GM23338 (cell line): ENCODE results near the gene ATG2B. TPM values are rescaled to one million over a fixed set of nuclear protein-coding genes. Genes with fewer than 3 reads are reported as not detected.
A peak's percentile ranks its signal among the peaks of the same experiment; 100 is the strongest.

ENCODE experiments used
- ATAC-seq: fragments of 200-7000 bp; cut with Tn5 transposase; 3 replicates; pipeline ENCODE4 v1.9.1; 2020
- DNase-seq: peaks from one replicate; pipeline ENCODE4 v3.0.0-alpha.2; 2015; ENCODE audit warnings: low spot score
- H2AFZ ChIP-seq: fragments of 200-600 bp; sonication (generic); 2 replicates; pipeline ENCODE4 v1.8.0; 2016; ENCODE audit warnings: antibody characterized with exemption, mild to moderate bottlenecking, moderate library complexity
- H3F3A ChIP-seq: fragments of 200-600 bp; sonication (generic); replicated peaks from 2 replicates; pipeline ENCODE4 v1.8.0; 2017; ENCODE audit warnings: antibody characterized with exemption, mixed run types, low read depth
- H3K27ac ChIP-seq: fragments of 200-600 bp; sonication (generic); 2 replicates; pipeline ENCODE4 v1.6.1; 2016; ENCODE audit warnings: low read depth
- H3K27me3 ChIP-seq: fragments of 200-600 bp; sonication (generic); 2 replicates; pipeline ENCODE4 v1.8.0; 2016; ENCODE audit warnings: mild to moderate bottlenecking, mixed run types, moderate library complexity; ENCODE audit not compliant: insufficient read depth
- H3K36me3 ChIP-seq: fragments of 200-600 bp; sonication (generic); 2 replicates; pipeline ENCODE4 v1.8.0; 2016; ENCODE audit warnings: mild to moderate bottlenecking; ENCODE audit not compliant: insufficient read depth
- H3K4me1 ChIP-seq: fragments of 200-600 bp; sonication (generic); 2 replicates; pipeline ENCODE4 v1.8.0; 2016; ENCODE audit warnings: mild to moderate bottlenecking, moderate library complexity; ENCODE audit not compliant: insufficient read depth
- H3K4me2 ChIP-seq: fragments of 200-600 bp; sonication (generic); 2 replicates; pipeline ENCODE4 v1.7.1; 2017; ENCODE audit warnings: mixed run types
- H3K4me3 ChIP-seq: fragments of 200-600 bp; sonication (generic); 2 replicates; pipeline ENCODE4 v1.6.1; 2016; ENCODE audit warnings: mixed run types
- H3K79me2 ChIP-seq: fragments of 200-600 bp; sonication (generic); replicated peaks from 2 replicates; pipeline ENCODE4 v1.8.0; 2017; ENCODE audit warnings: mild to moderate bottlenecking; ENCODE audit not compliant: insufficient read depth
- H3K9me2 ChIP-seq: fragments of 200-600 bp; sonication (generic); 2 replicates; pipeline ENCODE4 v1.8.0; 2017; ENCODE audit not compliant: insufficient read depth
- H4K20me1 ChIP-seq: fragments of 200-600 bp; sonication (generic); replicated peaks from 2 replicates; pipeline ENCODE4 v1.8.0; 2017; ENCODE audit warnings: mild to moderate bottlenecking; ENCODE audit not compliant: insufficient read depth
- H3K27ac Mint-ChIP-seq: 2 replicates; pipeline ENCODE4 v1.8.0; 2020; ENCODE audit warnings: inconsistent platforms, mild to moderate bottlenecking, moderate library complexity, mixed read lengths
- H3K27me3 Mint-ChIP-seq: 3 replicates; pipeline ENCODE4 v1.8.0; 2022; ENCODE audit warnings: low read depth, mild to moderate bottlenecking, moderate library complexity, mixed read lengths, inconsistent platforms; ENCODE audit not compliant: insufficient read depth, poor library complexity
- H3K36me3 Mint-ChIP-seq: 3 replicates; pipeline ENCODE4 v1.8.0; 2021; ENCODE audit warnings: low read depth, mild to moderate bottlenecking, inconsistent platforms, moderate library complexity, mixed read lengths
- H3K4me1 Mint-ChIP-seq: 3 replicates; pipeline ENCODE4 v1.8.0; 2020; ENCODE audit warnings: mild to moderate bottlenecking, inconsistent platforms, mixed read lengths
- H3K4me3 Mint-ChIP-seq: 3 replicates; pipeline ENCODE4 v1.8.0; 2021; ENCODE audit warnings: moderate library complexity, mild to moderate bottlenecking, inconsistent platforms, mixed read lengths
- H3K9me3 Mint-ChIP-seq: 3 replicates; pipeline ENCODE4 v1.8.0; 2020; ENCODE audit warnings: moderate library complexity, mild to moderate bottlenecking, inconsistent platforms, mixed read lengths
- CREB1 ChIP-seq: fragments of 250-450 bp; sonication (Bioruptor Pico); IDR thresholded peaks from 2 replicates; pipeline ENCODE4 v1.5.0; 2020; ENCODE audit warnings: low read depth, mild to moderate bottlenecking, moderate library complexity
- JUNB ChIP-seq: IDR thresholded peaks from one replicate; pipeline ENCODE4 v1.6.1; 2016; ENCODE audit warnings: antibody characterized with exemption; ENCODE audit not compliant: unreplicated experiment
- NANOG ChIP-seq: IDR thresholded peaks from 2 replicates; pipeline ENCODE4 v1.6.1; 2016; ENCODE audit warnings: antibody characterized with exemption, borderline replicate concordance
- POLR2AphosphoS5 ChIP-seq: IDR thresholded peaks from 2 replicates; pipeline ENCODE4 v1.6.1; 2016; ENCODE audit warnings: antibody characterized with exemption, low read depth
- STAT1 ChIP-seq: IDR thresholded peaks from one replicate; pipeline ENCODE4 v1.6.1; 2016; ENCODE audit warnings: antibody characterized with exemption; ENCODE audit not compliant: unreplicated experiment
- ZNF114 ChIP-seq: fragments of 250-450 bp; sonication (Bioruptor Pico); IDR thresholded peaks from 2 replicates; pipeline ENCODE4 v1.5.0; 2020; ENCODE audit warnings: mild to moderate bottlenecking, moderate library complexity
- ZNF331 ChIP-seq: fragments of 250-450 bp; sonication (Bioruptor Pico); IDR thresholded peaks from 2 replicates; pipeline ENCODE4 v1.5.0; 2020; ENCODE audit warnings: low read depth, mild to moderate bottlenecking, moderate library complexity
- polyA plus RNA-seq: library from polyadenylated mRNA; unstranded; fragments of >200 nt; fragmentation: Nextera tagmentation; extraction: Ambion mirVana; gene quantifications from 2 replicates; pipeline ENCODE4 v1.2.1, GENCODE V29; 2016
- total RNA-seq: library from RNA; depleted of rRNA; stranded (reverse); fragments of >200 nt; shearing (Covaris generic); gene quantifications from 2 replicates; pipeline ENCODE4 v1.2.3, GENCODE V29; 2014
- TF ChIP-seq, protein P1 (sequence below), 2 experiments: fragments of 200-600 bp in 1 of 2; sonication (generic) in 1 of 2; conservative IDR thresholded peaks; 2 replicates each; pipeline versions ENCODE4 v1.5.1 to v1.6.1; 2016 to 2017; ENCODE audit warnings: antibody characterized with exemption in 2 of 2, low read depth in 2 of 2, mild to moderate bottlenecking in 2 of 2, moderate library complexity in 1 of 2

The ATG2B gene
- total and polyA plus RNA-seq, 2 experiments from 2014 or later = 3.8 to 15.4 TPM

DNA sequence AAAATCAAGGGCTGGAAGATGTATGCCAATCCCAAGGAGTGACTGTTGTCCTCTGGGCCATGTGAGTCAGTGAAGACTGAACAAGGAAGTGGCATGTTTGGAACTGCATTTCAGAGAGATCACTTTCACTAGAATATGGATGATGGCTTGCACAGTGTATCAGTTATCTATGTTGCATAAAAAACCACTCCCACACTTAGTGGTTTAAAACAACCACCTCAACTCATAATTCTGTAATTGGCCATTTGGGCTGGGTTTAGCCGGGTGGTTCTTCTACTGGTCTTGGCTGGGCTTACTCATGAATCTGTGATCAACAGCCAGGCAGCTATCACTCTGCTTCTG is 91.7 kb downstream of the ATG2B start:
- Histone ChIP-seq H3F3A (no peaks in the 10 kb centered on the region), H3K9me2 (peaks cover 3% of the 10 kb centered on the region; the same call in 1 of the 2 replicates), H3K4me2 (no peak overlapping the region), H3K4me1 (peaks cover 5% of the 10 kb centered on the region), H3K79me2 (no peaks in the 10 kb centered on the region), H3K4me3 (no peak overlapping the region), H4K20me1 (no peaks in the 10 kb centered on the region), H3K27ac (no peak overlapping the region), H2AFZ (no peak overlapping the region), H3K36me3 (no peaks in the 10 kb centered on the region), H3K27me3 (no peaks in the 10 kb centered on the region)
- H3K4me1 Mint-ChIP-seq = no peaks in the 10 kb centered on the region; the same call in 2 of the 3 replicates
- peaks cover 25% of the 10 kb centered on the region for H3K9me3 Mint-ChIP-seq
- H3K36me3 Mint-ChIP-seq = peaks cover 10% of the 10 kb centered on the region; the same call in 2 of the 3 replicates
- TF ChIP-seq JUNB = no peak
- peak; percentile 71 for TF ChIP-seq ZNF331 (CRISPR knock-in tag)
- H3K27ac Mint-ChIP-seq = no peak overlapping the region
- no peak for ATAC-seq
- peaks cover 8% of the 10 kb centered on the region for H3K27me3 Mint-ChIP-seq
- H3K4me3 Mint-ChIP-seq = no peak overlapping the region
- DNase-seq = no peak

DNA sequence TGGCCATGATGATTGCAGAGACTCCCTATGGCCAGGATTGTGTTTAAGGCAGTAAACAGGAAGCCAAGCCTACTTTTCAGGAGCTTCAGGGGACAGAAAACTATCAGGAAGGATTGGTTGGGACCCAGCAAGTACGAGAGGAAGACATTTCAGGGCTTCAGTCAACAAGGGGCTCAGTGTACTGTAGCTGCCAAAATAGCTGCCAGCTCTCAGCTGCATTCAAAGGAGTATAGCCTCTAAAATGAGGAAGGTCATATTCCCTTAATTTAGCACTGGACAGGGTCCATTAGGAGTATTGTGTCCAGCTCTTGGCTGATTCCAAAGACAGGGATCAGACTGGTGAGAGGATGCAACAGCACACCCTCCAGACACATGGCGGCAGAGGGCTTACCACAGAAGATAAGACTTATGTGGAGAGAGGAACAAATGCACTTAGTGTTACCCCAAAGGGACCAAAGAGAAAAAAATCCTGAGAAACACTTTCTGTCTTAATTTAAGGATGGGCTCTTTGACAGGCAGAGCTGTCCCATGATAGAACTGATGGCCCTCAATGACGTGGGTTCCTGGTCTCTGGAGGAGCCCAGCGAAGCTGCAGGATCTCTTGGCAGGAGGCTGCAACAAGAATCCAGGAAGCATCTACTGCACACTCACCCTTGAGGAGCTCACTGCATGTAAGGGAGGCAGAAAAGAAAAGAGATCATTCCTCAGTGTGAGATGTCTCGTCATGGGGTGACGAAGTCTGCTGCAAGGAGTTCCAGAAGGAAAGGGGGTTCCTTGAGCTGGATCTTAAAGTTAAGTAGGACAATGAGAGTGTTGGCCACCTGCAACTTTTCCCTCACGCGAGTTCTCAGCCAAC is 92.3 kb downstream of the ATG2B start:
- Mint-ChIP-seq H3K9me3 (peaks cover 25% of the 10 kb centered on the region), H3K36me3 (peaks cover 10% of the 10 kb centered on the region; the same call in 2 of the 3 replicates), H3K27ac (no peak overlapping the region), H3K4me3 (no peak overlapping the region), H3K27me3 (peaks cover 10% of the 10 kb centered on the region), H3K4me1 (no peaks in the 10 kb centered on the region; the same call in 2 of the 3 replicates)
- H3F3A ChIP-seq = no peaks in the 10 kb centered on the region
- no peak overlapping the region for H3K27ac ChIP-seq
- peaks cover 3% of the 10 kb centered on the region; the same call in 1 of the 2 replicates for H3K4me1 ChIP-seq
- no peak overlapping the region for H3K4me2 ChIP-seq
- ATAC-seq = no peak
- TF ChIP-seq, protein P1, sequence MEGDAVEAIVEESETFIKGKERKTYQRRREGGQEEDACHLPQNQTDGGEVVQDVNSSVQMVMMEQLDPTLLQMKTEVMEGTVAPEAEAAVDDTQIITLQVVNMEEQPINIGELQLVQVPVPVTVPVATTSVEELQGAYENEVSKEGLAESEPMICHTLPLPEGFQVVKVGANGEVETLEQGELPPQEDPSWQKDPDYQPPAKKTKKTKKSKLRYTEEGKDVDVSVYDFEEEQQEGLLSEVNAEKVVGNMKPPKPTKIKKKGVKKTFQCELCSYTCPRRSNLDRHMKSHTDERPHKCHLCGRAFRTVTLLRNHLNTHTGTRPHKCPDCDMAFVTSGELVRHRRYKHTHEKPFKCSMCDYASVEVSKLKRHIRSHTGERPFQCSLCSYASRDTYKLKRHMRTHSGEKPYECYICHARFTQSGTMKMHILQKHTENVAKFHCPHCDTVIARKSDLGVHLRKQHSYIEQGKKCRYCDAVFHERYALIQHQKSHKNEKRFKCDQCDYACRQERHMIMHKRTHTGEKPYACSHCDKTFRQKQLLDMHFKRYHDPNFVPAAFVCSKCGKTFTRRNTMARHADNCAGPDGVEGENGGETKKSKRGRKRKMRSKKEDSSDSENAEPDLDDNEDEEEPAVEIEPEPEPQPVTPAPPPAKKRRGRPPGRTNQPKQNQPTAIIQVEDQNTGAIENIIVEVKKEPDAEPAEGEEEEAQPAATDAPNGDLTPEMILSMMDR (conservative IDR thresholded peaks at IDR 0.05; ENCODE audit: low read depth in 2 of 2) = no peak
- TF ChIP-seq POLR2AphosphoS5 (no peak), STAT1 (no peak), ZNF331 (CRISPR knock-in tag) (no peak), ZNF114 (CRISPR knock-in tag) (no peak)
- no peaks in the 10 kb centered on the region for H3K36me3 ChIP-seq
- peaks cover 3% of the 10 kb centered on the region; the same call in 1 of the 2 replicates for H3K9me2 ChIP-seq
- H3K79me2 ChIP-seq = no peaks in the 10 kb centered on the region
- H4K20me1 ChIP-seq = no peaks in the 10 kb centered on the region
- no peak overlapping the region for H3K4me3 ChIP-seq
- DNase-seq = no peak
- H3K27me3 ChIP-seq = no peaks in the 10 kb centered on the region
- no peak overlapping the region for H2AFZ ChIP-seq

DNA sequence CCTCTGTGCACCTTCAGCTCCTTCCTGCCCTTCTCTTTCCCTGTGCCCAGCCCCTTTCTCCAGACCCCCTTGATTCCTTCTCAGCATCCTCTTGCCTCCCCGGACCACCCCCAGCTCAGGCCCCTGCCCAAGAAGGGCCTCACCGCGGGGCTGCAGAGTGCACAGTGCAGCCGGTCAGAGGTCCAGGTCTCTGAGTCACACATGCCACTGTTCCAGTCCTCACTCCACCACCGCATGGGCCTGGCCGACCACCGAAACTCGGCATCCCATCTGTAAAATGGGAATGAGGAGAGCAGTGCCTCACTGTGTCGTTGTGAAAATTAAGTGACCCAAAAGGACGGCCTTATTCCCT is 93.8 kb downstream of the ATG2B start:
- H4K20me1 ChIP-seq = no peaks in the 10 kb centered on the region
- H3K79me2 ChIP-seq = no peaks in the 10 kb centered on the region
- H3K4me1 Mint-ChIP-seq = no peaks in the 10 kb centered on the region
- no peak overlapping the region for H3K4me2 ChIP-seq
- H3K9me3 Mint-ChIP-seq = peaks cover 25% of the 10 kb centered on the region
- H3K27ac ChIP-seq = no peak overlapping the region
- no peak for ATAC-seq
- peak overlapping the region; percentile 31; the same call in 1 of the 2 replicates for H3K27ac Mint-ChIP-seq
- no peaks in the 10 kb centered on the region for H3K27me3 ChIP-seq
- H3K4me3 Mint-ChIP-seq = no peak overlapping the region
- H3K27me3 Mint-ChIP-seq = peaks cover 16% of the 10 kb centered on the region
- no peaks in the 10 kb centered on the region for H3K4me1 ChIP-seq
- H3K36me3 Mint-ChIP-seq = peaks cover 10% of the 10 kb centered on the region; the same call in 2 of the 3 replicates
- H3F3A ChIP-seq = no peaks in the 10 kb centered on the region
- no peaks in the 10 kb centered on the region for H3K36me3 ChIP-seq
- H3K9me2 ChIP-seq = peaks cover 3% of the 10 kb centered on the region; the same call in 1 of the 2 replicates
- DNase-seq = no peak
- no peak overlapping the region for H3K4me3 ChIP-seq
- H2AFZ ChIP-seq = no peak overlapping the region
- TF ChIP-seq CREB1 (CRISPR knock-in tag) = no peak
- TF ChIP-seq, protein P1 (conservative IDR thresholded peaks at IDR 0.05; ENCODE audit: low read depth in 2 of 2) = no peak
- TF ChIP-seq JUNB = no peak
- no peak for TF ChIP-seq ZNF331 (CRISPR knock-in tag)
- TF ChIP-seq STAT1 = no peak
- TF ChIP-seq NANOG = no peak
